GM19240 (cell line): ENCODE data around the gene SLC35E3.
"Not testable (repeated sequence)": the region's sequence is repeated elsewhere in the genome, so short reads cannot be mapped to it uniquely, and the experiment has no call there.

Experiments
- DNase-seq: peaks from one replicate; pipeline ENCODE4 v3.0.0; 2011; ENCODE audit warnings: low spot score; ENCODE audit not compliant: insufficient read length

The SLC35E3 gene

DNA sequence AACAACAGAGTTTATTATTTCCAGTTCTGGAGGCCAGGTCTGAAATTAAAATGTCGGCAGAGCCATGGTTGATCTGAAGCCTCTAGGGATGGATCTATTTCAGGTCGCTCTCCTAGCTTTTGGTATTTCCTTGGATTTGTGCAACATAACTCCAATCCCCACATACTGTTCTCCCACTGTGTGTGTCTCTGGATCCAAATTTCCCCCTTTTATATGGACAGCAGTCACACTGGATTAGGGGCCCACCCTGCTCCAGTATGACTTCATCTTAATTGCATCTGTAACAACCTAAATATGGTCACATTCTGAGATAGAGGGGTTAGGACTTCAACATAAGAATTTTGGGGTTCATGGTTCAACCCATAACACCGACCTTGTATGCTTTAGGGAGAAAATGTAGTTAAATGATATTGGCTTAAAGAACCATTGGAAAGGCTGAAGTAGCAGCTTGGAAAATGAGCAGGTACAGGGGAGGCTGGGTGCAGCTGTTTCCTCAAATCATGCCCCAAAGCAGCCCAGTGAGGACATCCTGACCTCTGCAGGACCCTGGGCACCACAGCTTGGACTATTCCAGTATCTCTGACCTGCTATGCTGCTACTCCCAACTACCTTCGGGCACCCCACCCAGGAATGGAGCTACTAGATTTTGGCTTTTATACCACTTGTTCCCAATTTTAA is 48.1 kb downstream of the SLC35E3 start:
- no peak for DNase-seq

DNA sequence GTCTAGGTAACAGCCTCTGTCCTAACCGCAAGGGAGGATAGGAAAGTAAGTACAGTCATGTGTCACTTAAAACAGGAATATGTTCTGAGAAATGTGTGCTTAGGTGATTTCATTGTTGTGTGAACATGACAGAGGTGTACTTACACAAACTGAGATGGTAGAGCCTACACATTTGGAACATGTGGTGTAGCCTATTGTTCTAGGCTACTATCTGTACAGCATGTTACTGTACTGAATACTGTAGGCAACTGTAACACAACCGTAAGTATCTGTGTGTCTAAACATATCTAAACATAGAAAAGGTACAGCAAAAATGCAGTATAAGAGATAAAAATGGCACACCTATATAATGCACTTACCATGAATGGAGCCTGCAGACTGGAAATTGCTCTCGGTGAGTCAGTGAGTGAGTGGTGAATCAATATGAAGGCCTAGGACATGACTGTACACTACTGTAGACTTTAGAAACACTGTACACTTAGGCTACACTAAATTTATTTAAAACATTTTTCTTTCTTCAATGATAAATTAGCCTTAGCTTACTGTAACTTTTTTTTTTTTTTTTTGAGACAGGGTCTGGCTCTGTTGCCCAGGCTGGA is 48.8 kb downstream of the SLC35E3 start:
- DNase-seq: no peak

DNA sequence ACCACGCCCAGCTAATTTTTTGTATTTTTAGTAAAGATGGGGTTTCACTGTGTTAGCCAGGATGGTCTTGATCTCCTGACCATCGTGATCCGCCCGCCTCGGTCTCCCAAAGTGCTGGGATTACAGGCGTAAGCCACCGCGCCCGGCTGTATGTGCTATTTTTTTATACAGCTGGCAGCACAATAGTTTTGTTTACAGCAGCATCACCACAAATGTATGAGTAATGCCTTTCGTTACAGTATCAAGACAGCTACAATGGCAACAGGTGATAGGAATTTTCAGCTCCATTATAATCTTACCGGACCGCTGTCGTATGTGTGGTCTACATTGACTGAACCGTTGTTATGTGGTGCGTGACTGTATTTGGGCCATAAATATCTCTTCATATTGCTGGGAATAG is 50.4 kb downstream of the SLC35E3 start:
- DNase-seq: no peak

- no peak for DNase-seq
Measured at GRCh38 chr12:68798882-68799234, 52.9 kb downstream of the SLC35E3 start.

GRCh38 chr12:68800294-68800693 is 54.3 kb downstream of the SLC35E3 start:
- no peak for DNase-seq

DNA sequence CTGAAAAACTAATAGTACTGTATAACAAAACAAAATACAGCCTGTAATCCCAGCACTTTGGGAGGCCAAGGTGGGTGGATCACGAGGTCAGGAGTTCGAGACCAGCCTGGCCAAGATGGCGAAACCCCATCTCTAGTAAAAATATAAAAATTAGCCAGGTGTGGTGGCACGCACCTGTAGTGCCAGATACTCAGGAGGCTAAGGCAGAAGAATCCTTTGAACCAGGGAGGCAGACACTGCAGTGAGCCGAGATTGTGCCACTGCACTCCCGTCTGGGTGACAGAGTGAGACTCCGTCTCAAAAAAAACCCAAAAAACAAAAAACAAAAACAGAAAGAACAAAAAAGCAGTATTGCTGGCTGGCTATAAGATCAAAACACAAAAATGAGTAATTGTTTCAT is 55.1 kb downstream of the SLC35E3 start:
- DNase-seq: not testable (repeated sequence)

GRCh38 chr12:68802372-68802745 is 56.4 kb downstream of the SLC35E3 start:
- DNase-seq: not testable (repeated sequence)

DNA sequence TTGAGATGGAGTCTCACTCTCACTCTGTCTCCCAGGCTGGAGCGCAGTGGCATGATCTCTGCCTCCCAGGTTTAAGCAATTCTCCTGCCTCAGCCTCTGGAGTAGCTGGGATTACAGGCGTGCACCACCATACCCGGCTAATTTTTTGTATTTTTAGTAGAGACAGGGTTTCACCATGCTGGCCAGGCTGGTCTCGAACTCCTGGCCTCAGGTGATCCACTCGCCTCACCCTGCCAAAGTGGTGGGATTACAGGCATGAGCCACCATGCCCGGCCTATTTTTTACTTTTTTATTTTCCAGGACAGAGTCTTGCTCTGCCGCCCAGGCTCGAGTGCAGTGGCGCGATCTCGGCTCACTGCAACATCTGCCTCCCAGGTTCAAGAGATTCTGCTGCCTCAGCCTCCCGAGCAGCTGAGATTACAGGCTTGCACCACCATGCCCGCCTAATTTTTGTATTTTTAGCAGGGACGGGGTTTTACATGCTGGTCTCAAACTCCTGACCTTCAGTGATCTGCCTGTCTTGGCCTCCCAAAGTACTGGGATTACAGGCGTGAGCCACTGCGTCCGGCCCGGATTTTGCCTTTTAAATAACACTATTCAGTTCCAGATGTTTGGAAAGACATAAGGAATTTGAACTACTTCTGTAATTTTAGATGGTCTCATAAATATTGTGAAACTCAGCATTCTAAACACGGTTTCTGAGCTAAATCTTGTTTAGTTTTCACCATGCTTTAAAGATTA is 57.1 kb downstream of the SLC35E3 start:
- DNase-seq: not testable (repeated sequence)

- DNase-seq: no peak
Measured at GRCh38 chr12:68803948-68804656, 58.1 kb downstream of the SLC35E3 start.

GRCh38 chr12:68804657-68805591 is 58.9 kb downstream of the SLC35E3 start:
- DNase-seq: no peak

GRCh38 chr12:68805592-68806120 is 59.7 kb downstream of the SLC35E3 start:
- no peak for DNase-seq

- no peak for DNase-seq
Measured at GRCh38 chr12:68806488-68807237, 60.7 kb downstream of the SLC35E3 start.

GRCh38 chr12:68807274-68807575 is 61.2 kb downstream of the SLC35E3 start:
- DNase-seq: not testable (repeated sequence)

- peak; percentile 69 for DNase-seq
Measured at GRCh38 chr12:68807576-68808387, 61.8 kb downstream of the SLC35E3 start, which contains the start of gene MDM2. Gene MDM2 (plus strand): TSS chr12:68808177. CDS start chr12:68808478, 301 bp downstream.

DNA sequence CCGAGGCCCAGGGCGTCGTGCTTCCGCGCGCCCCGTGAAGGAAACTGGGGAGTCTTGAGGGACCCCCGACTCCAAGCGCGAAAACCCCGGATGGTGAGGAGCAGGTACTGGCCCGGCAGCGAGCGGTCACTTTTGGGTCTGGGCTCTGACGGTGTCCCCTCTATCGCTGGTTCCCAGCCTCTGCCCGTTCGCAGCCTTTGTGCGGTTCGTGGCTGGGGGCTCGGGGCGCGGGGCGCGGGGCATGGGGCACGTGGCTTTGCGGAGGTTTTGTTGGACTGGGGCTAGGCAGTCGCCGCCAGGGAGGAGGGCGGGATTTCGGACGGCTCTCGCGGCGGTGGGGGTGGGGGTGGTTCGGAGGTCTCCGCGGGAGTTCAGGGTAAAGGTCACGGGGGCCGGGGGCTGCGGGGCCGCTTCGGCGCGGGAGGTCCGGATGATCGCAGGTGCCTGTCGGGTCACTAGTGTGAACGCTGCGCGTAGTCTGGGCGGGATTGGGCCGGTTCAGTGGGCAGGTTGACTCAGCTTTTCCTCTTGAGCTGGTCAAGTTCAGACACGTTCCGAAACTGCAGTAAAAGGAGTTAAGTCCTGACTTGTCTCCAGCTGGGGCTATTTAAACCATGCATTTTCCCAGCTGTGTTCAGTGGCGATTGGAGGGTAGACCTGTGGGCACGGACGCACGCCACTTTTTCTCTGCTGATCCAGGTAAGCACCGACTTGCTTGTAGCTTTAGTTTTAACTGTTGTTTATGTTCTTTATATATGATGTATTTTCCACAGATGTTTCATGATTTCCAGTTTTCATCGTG is 62.6 kb downstream of the SLC35E3 start:
- DNase-seq: no peak

DNA sequence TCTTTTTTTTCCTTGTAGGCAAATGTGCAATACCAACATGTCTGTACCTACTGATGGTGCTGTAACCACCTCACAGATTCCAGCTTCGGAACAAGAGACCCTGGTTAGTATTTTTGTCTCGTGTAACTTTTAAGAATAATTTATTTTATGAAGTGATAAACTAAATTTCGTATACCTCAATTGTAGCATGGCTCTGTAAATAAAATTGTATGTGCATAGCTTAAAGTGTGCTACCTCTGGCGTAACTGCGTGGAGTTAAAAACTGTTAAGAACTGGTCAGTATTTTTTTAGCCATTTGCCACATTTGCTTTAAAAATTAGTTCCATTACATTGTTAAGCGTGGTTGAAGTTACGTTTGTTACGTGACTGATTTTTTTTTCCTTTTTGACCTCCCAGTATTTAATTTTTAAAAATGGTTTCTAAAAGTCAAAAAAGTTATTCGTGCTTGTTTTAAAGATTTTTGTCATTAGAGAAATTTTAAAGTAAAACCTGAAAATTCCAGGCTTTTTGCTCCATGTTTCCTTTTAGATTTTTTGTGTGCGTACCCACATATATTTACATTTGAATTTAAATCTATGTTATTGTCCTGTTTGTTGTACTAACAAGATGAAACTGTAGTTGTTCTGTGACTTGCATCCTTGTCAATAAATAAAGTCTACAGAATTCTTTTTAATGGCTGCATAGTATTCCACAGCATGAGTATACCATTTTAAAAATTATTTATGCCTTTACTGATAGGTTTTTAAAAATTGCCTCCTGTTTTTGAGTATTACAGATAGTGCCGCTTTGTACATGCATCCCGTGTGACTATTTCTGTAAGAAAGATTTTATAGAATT is 63.4 kb downstream of the SLC35E3 start:
- DNase-seq: no peak

DNA sequence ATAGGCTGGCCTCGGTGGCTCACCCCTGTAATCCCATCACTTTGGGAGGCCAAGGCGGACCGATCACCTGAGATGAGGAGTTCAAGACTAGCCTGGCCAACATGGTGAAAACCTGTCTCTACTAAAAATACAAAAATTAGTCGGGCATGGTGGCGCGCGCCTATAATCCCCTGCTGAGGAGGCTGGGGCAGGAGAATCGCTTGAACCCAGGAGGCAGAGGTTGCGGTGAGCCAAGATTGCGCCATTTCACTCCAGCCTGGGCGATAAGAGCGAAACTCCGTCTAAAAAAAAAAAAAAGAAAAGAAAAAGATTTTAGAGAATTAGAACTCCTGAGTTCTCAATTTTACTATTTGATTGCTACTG is 64.0 kb downstream of the SLC35E3 start:
- not testable (repeated sequence) for DNase-seq

GRCh38 chr12:68811573-68811972 is 65.6 kb downstream of the SLC35E3 start:
- not testable (repeated sequence) for DNase-seq
